H1 (cell line): ENCODE results near the gene ZNF835. TPM values are rescaled to one million over a fixed set of nuclear protein-coding genes. Genes with fewer than 3 reads are reported as not detected.

Experiments
- CTCF ChIA-PET: fragments of 300-600 bp; sonication (Branson Sonifier 250); formaldehyde crosslinking; loops from one replicate; lab custom pipeline; 2021; ENCODE audit not compliant: partially characterized antibody; lab: Charles Lee
- POLR2A ChIA-PET: fragments of 300-600 bp; sonication (Branson Sonifier 250); formaldehyde crosslinking; loops from one replicate; lab custom pipeline; 2021; ENCODE audit warnings: inconsistent platforms; ENCODE audit not compliant: partially characterized antibody; lab: Charles Lee
- DNase-seq, 2 experiments: peaks; one replicate each; pipeline versions ENCODE4 v3.0.0 to v3.0.0-alpha.2; 2010 to 2022; ENCODE audit warnings: low spot score in 2 of 2, low read depth in 1 of 2, mixed read lengths in 1 of 2
- FAIRE-seq: peaks from 2 replicates; lab custom pipeline; 2011; peaks lifted over from hg19 to GRCh38; lab: Jason Lieb, UNC
- H2AFZ ChIP-seq: 2 replicates; pipeline ENCODE4 v1.8.1; 2012; ENCODE audit warnings: low read length, inconsistent platforms
- H2AK5ac ChIP-seq: 2 replicates; pipeline ENCODE4 v1.6.1; 2013; ENCODE audit warnings: low read depth, low read length
- H2BK120ac ChIP-seq: replicated peaks from 2 replicates; pipeline ENCODE3; 2013; ENCODE audit warnings: low read depth, low read length, inconsistent platforms
- H2BK12ac ChIP-seq: 2 replicates; pipeline ENCODE4 v1.6.1; 2013; ENCODE audit warnings: low read depth, low read length
- H2BK15ac ChIP-seq: 2 replicates; pipeline ENCODE4 v1.6.1; 2013; ENCODE audit warnings: low read length
- H2BK20ac ChIP-seq: 2 replicates; pipeline ENCODE4 v1.6.1; 2013; ENCODE audit warnings: low read length
- H2BK5ac ChIP-seq: 2 replicates; pipeline ENCODE4 v1.6.1; 2013; ENCODE audit warnings: low read depth, low read length
- H3K14ac ChIP-seq: 2 replicates; pipeline ENCODE4 v1.6.1; 2013; ENCODE audit warnings: inconsistent platforms; ENCODE audit not compliant: insufficient read length
- H3K18ac ChIP-seq: 2 replicates; pipeline ENCODE4 v1.6.1; 2013; ENCODE audit warnings: low read length; ENCODE audit errors: extremely low read depth
- H3K23ac ChIP-seq: 2 replicates; pipeline ENCODE4 v1.6.1; 2013; ENCODE audit warnings: inconsistent platforms; ENCODE audit not compliant: insufficient read length
- H3K23me2 ChIP-seq: 2 replicates; pipeline ENCODE4 v1.6.1; 2013; ENCODE audit warnings: low read depth, low read length
- H3K27ac ChIP-seq: 2 replicates; pipeline ENCODE4 v1.6.1; 2011; ENCODE audit warnings: low read depth, low read length, inconsistent platforms
- H3K27me3 ChIP-seq, 4 experiments: replicated peaks in 1 of 4; 1 replicate in 1 of 4; 2 replicates in 3 of 4; pipeline versions ENCODE4 v1.6.1 to v1.8.1; 2011 to 2013; ENCODE audit warnings: low read length in 3 of 4, mild to moderate bottlenecking in 3 of 4, inconsistent platforms in 2 of 4, mixed read lengths in 2 of 4, moderate library complexity in 1 of 4; ENCODE audit not compliant: control insufficient read depth in 3 of 4, insufficient read depth in 3 of 4; ENCODE audit errors: extremely low read depth in 1 of 4
- H3K36me3 ChIP-seq, 4 experiments: 2 replicates each; pipeline versions ENCODE4 v1.6.1 to v1.8.1; 2011 to 2013; ENCODE audit warnings: mild to moderate bottlenecking in 4 of 4, low read length in 3 of 4, moderate library complexity in 2 of 4, control low read depth in 1 of 4, inconsistent platforms in 1 of 4; ENCODE audit not compliant: insufficient read depth in 4 of 4, control insufficient read depth in 2 of 4
- H3K4ac ChIP-seq: replicated peaks from 2 replicates; pipeline ENCODE3; 2013; ENCODE audit warnings: low read length, low read depth, mixed read lengths, inconsistent platforms; ENCODE audit not compliant: insufficient read length
- H3K4me1 ChIP-seq, 4 experiments: replicated peaks in 1 of 4; 1 replicate in 1 of 4; 2 replicates in 3 of 4; pipeline versions ENCODE4 v1.6.1 to v1.8.1; 2011 to 2013; ENCODE audit warnings: low read length in 3 of 4, inconsistent platforms in 2 of 4, mixed read lengths in 1 of 4; ENCODE audit not compliant: insufficient read depth in 4 of 4, control insufficient read depth in 3 of 4
- H3K4me2 ChIP-seq, 2 experiments: 2 replicates each; pipeline versions ENCODE4 v1.6.1 to v1.8.1; 2011 to 2013; ENCODE audit warnings: low read depth in 2 of 2, low read length in 2 of 2, control low read depth in 1 of 2, inconsistent platforms in 1 of 2, mild to moderate bottlenecking in 1 of 2; ENCODE audit not compliant: insufficient read depth in 1 of 2
- H3K4me3 ChIP-seq, 4 experiments: fragments of 200-600, 300-600 bp in 1 of 4; sonication (generic), shearing (Covaris generic), sonication (Bioruptor Twin) in 1 of 4; 2 replicates each; pipeline versions ENCODE4 v1.5.1 to v1.8.1; 2011 to 2016; ENCODE audit warnings: low read length in 4 of 4, low read depth in 3 of 4, control low read depth in 2 of 4, inconsistent platforms in 2 of 4, mild to moderate bottlenecking in 2 of 4, mixed read lengths in 1 of 4, moderate library complexity in 1 of 4; ENCODE audit not compliant: insufficient read depth in 2 of 4; ENCODE audit errors: extremely low read depth in 1 of 4
- H3K56ac ChIP-seq: replicated peaks from 2 replicates; pipeline ENCODE3; 2013; ENCODE audit warnings: low read depth, mild to moderate bottlenecking, mixed read lengths, low read length, inconsistent platforms; ENCODE audit not compliant: insufficient read length
- H3K79me1 ChIP-seq: 2 replicates; pipeline ENCODE4 v1.6.1; 2013; ENCODE audit warnings: low read depth, low read length, control low read depth
- H3K79me2 ChIP-seq, 2 experiments: 2 replicates each; pipeline versions ENCODE4 v1.6.1 to v1.8.1; 2012 to 2013; ENCODE audit warnings: low read length in 2 of 2, mild to moderate bottlenecking in 2 of 2, inconsistent platforms in 1 of 2; ENCODE audit not compliant: insufficient read depth in 2 of 2, control insufficient read depth in 1 of 2
- H3K9ac ChIP-seq, 4 experiments: replicated peaks in 1 of 4; 1 replicate in 1 of 4; 2 replicates in 3 of 4; pipeline versions ENCODE4 v1.6.1 to v1.8.1; 2011 to 2013; ENCODE audit warnings: low read depth in 3 of 4, low read length in 3 of 4, control low read depth in 2 of 4, mild to moderate bottlenecking in 2 of 4, moderate library complexity in 2 of 4, inconsistent platforms in 1 of 4; ENCODE audit errors: extremely low read depth in 1 of 4
- H3K9me3 ChIP-seq, 2 experiments: 2 replicates each; pipeline versions ENCODE4 v1.6.1 to v1.8.1; 2012 to 2013; ENCODE audit warnings: mild to moderate bottlenecking in 2 of 2, moderate library complexity in 2 of 2, control low read depth in 1 of 2, inconsistent platforms in 1 of 2, low read depth in 1 of 2, low read length in 1 of 2, mixed read lengths in 1 of 2; ENCODE audit not compliant: insufficient read depth in 2 of 2
- H4K20me1 ChIP-seq, 2 experiments: replicated peaks in 1 of 2; 2 replicates each; pipeline versions ENCODE3 to v1.8.1; 2011 to 2013; ENCODE audit warnings: inconsistent platforms in 2 of 2, low read length in 2 of 2, mild to moderate bottlenecking in 1 of 2; ENCODE audit not compliant: insufficient read depth in 2 of 2, control insufficient read depth in 1 of 2
- H4K5ac ChIP-seq: 2 replicates; pipeline ENCODE4 v1.6.1; 2013; ENCODE audit warnings: low read length, low read depth, mixed read lengths, inconsistent platforms; ENCODE audit not compliant: insufficient read length
- H4K8ac ChIP-seq: 2 replicates; pipeline ENCODE4 v1.8.0; 2013; ENCODE audit warnings: mild to moderate bottlenecking, moderate library complexity, low read length, inconsistent platforms; ENCODE audit not compliant: insufficient read depth; ENCODE audit errors: extremely low read depth
- H4K91ac ChIP-seq: replicated peaks from 2 replicates; pipeline ENCODE3; 2013; ENCODE audit warnings: low read length, mixed read lengths, inconsistent platforms; ENCODE audit not compliant: insufficient read length
- ATF2 ChIP-seq: IDR thresholded peaks from 2 replicates; pipeline ENCODE4 v1.6.1; 2012; ENCODE audit warnings: low read length, inconsistent platforms
- BCL11A ChIP-seq, 2 experiments: IDR thresholded peaks; one replicate each; pipeline ENCODE4 v1.6.1; 2011; ENCODE audit warnings: low read depth in 2 of 2, low read length in 2 of 2, mild to moderate bottlenecking in 2 of 2
- CREB1 ChIP-seq: IDR thresholded peaks from 2 replicates; pipeline ENCODE4 v1.6.1; 2012; ENCODE audit warnings: inconsistent platforms
- EGR1 ChIP-seq: IDR thresholded peaks from 2 replicates; pipeline ENCODE4 v1.6.1; 2011; ENCODE audit warnings: low read depth, low read length, borderline replicate concordance
- EP300 ChIP-seq, 2 experiments: IDR thresholded peaks; 1 replicate in 1 of 2; 2 replicates in 1 of 2; pipeline ENCODE4 v1.6.1; 2011 to 2012; ENCODE audit warnings: low read depth in 2 of 2, low read length in 2 of 2, mild to moderate bottlenecking in 2 of 2, borderline replicate concordance in 1 of 2, inconsistent platforms in 1 of 2, moderate library complexity in 1 of 2
- JUN ChIP-seq: IDR thresholded peaks from 2 replicates; pipeline ENCODE4 v1.6.1; 2011; ENCODE audit warnings: low read depth, mild to moderate bottlenecking, improper control_type of control experiment, low read length
- KDM1A ChIP-seq: fragments of 200-600, 300-600 bp; sonication (generic); IDR thresholded peaks from 2 replicates; pipeline ENCODE4 v1.7.1; 2016; ENCODE audit warnings: mild to moderate bottlenecking, low read length, borderline replicate concordance
- SAP30 ChIP-seq: fragments of 300-600 bp; sonication (generic); IDR thresholded peaks from 2 replicates; pipeline ENCODE4 v1.7.1; 2012; ENCODE audit warnings: low read length, moderate library complexity, mild to moderate bottlenecking, inconsistent platforms; ENCODE audit not compliant: insufficient read depth, insufficient replicate concordance
- WGBS, 2 experiments: shearing (Covaris generic) in 1 of 2; methylation state at CpG; one replicate each; pipeline versions ENCODE4 v1.1.6 to v1.1.7; 2013 to 2015; ENCODE audit warnings: low lambda C conversion rate in 2 of 2, mixed read lengths in 2 of 2, inconsistent platforms in 1 of 2, low coverage in 1 of 2, missing lambda C conversion rate in 1 of 2; ENCODE audit not compliant: insufficient replicate concordance in 2 of 2, insufficient coverage in 1 of 2, insufficient read length in 1 of 2; ENCODE audit errors: extremely low coverage in 1 of 2, missing lambda C conversion rate in 1 of 2; 5-methylcytosine and 5-hydroxymethylcytosine counted together
- polyA plus RNA-seq, 7 experiments: library from polyadenylated mRNA; depleted of rRNA in 3 of 7; stranded (reverse) in 5 of 7; unstranded in 2 of 7; fragments of >200 nt in 5 of 7; fragments of 200-250 nt in 2 of 7; gene quantifications; 1 replicate in 5 of 7; 2 replicates in 1 of 7; 4 replicates in 1 of 7; pipeline versions ENCODE4 v1.2.1 to v1.2.3, GENCODE V29; 2011 to 2013; ENCODE audit warnings: missing spikeins in 2 of 7, mixed read lengths in 2 of 7
- total RNA-seq: library from RNA; stranded (reverse); fragmentation: NEBNext Ultra II Directional; extraction: Animal tissue kit (Norgen Biotek cat#: 25700); gene quantifications from 2 replicates; pipeline ENCODE4 v1.2.1, GENCODE V29; 2021

ZNF835 gene
- total and polyA plus RNA-seq, 2 of the 8 experiments (the other 6 are each of a cell fraction or from before 2014, with no cell fraction given), result 0.02 to 1.8 TPM

- Histone ChIP-seq H3K4me1 (no peaks in the 10 kb centered on the region), H4K20me1 (no peaks in the 10 kb centered on the region), H3K9me3 (peaks cover 47 to 61% of the 10 kb centered on the region in 2 experiments), H3K23ac (no peak overlapping the region), H3K27me3 (no peaks in the 10 kb centered on the region), H3K79me2 (no peaks in the 10 kb centered on the region), H4K8ac (no peak overlapping the region), H2BK20ac (no peak overlapping the region), H3K4me2 (no peak overlapping the region), H2BK120ac (no peak overlapping the region), H3K18ac (no peak overlapping the region), H3K36me3 (no peaks in the 10 kb centered on the region), H2AK5ac (no peak overlapping the region), H2BK12ac (no peak overlapping the region), H3K23me2 (no peaks in the 10 kb centered on the region), H3K27ac (no peak overlapping the region), H3K9ac (no peak overlapping the region), H3K14ac (no peak overlapping the region), H2AFZ (no peak overlapping the region), H2BK5ac (no peak overlapping the region), H2BK15ac (no peak overlapping the region), H4K5ac (no peak overlapping the region), H4K91ac (no peak overlapping the region), H3K79me1 (no peaks in the 10 kb centered on the region), H3K56ac (no peak overlapping the region), H3K4ac (no peak overlapping the region), H3K4me3 (no peak overlapping the region)
- 63% methylated on average over 1 of the region's 1 CpG; no CpG with 5 or more reads in 1 of the 2 experiments for WGBS, 2 experiments
- DNase-seq (no peak), FAIRE-seq (no peak)
- ChIA-PET POLR2A (no interaction called here), CTCF (no interaction called here)
- no peak for TF ChIP-seq CREB1
- no peak for TF ChIP-seq BCL11A (IDR thresholded peaks at IDR 0.05; ENCODE audit: low read depth in 2 of 2, low read length in 2 of 2)
- no peak for TF ChIP-seq EGR1
- no peak for TF ChIP-seq ATF2
- TF ChIP-seq EP300 (IDR thresholded peaks at IDR 0.05; ENCODE audit: borderline replicate concordance in 1 of 2, low read depth in 2 of 2, low read length in 2 of 2), result no peak
- TF ChIP-seq JUN, result no peak
- no peak for TF ChIP-seq SAP30
- TF ChIP-seq KDM1A, result no peak
Observed at GRCh38 chr19:56701895-56702294, 30.3 kb upstream of the ZNF835 start.
